GM12801 (cell line): Measurements from ENCODE around the gene MKNK1.

Experiments used
- CTCF ChIP-seq: IDR thresholded peaks from one replicate; pipeline ENCODE4 v1.5.1; 2011; ENCODE audit warnings: control low read depth; ENCODE audit not compliant: insufficient read length; ENCODE audit errors: extremely low read depth

The MKNK1 gene

GRCh38 chr1:46569116-46569515, 35.0 kb downstream of the MKNK1 start:
- TF ChIP-seq CTCF: no peak

- no peak for TF ChIP-seq CTCF
These were observed 35.6 kb downstream of the MKNK1 start for GRCh38 chr1:46568461-46568891.

- no peak for TF ChIP-seq CTCF
These were observed 40.7 kb downstream of the MKNK1 start for GRCh38 chr1:46563341-46563740.

GRCh38 chr1:46562498-46562897, 41.6 kb downstream of the MKNK1 start:
- TF ChIP-seq CTCF: no peak

- TF ChIP-seq CTCF: no peak
These were observed 45.1 kb downstream of the MKNK1 start for GRCh38 chr1:46558966-46559365.

- TF ChIP-seq CTCF: no peak
These were observed 45.7 kb downstream of the MKNK1 start for GRCh38 chr1:46558141-46558963.

GRCh38 chr1:46557403-46557802, 46.7 kb downstream of the MKNK1 start:
- TF ChIP-seq CTCF: no peak

- TF ChIP-seq CTCF: no peak
These were observed 47.2 kb downstream of the MKNK1 start for GRCh38 chr1:46556822-46557221.
